GM19023 (cell line): ENCODE results near the gene LMCD1.

Experiments used
- ATAC-seq: cut with Tn5 transposase; IDR thresholded peaks from one replicate; pipeline ENCODE4 v1.9.1; 2021; ENCODE audit warnings: mild to moderate bottlenecking, moderate library complexity; ENCODE audit not compliant: unreplicated experiment

Gene LMCD1

DNA sequence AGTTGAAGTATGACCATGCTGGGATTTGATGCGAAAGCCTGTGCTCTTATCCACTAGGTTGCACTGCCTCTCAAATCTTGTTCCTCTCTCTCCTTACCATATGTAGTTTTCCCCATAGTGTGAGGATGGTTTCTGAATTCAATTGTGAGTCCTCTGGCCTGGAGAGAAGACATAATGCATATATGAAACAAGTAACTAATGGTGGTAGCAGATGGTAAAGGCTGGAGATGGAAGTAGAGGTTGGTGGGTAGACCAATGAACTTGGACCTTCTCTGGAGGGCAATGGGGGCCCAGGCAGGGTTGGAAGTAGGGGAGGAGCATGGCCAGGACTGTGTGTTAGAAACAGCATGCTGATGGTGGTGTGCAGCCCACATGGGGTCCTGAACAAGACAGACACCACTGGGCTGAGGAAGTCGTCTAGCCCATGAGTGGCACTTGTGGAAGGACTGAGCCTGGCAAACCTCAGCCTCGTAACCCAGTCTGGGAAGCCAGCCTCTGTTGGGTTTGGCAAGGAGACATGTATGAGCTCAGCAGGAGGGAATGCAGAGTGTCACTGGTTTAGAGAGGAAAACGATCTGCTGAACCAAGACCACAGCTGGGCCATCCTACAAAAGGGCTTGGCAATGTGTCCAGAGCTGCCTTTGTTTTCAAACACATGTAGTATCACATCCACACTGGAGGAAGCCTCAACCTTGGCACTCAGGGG, 18.5 kb upstream of the LMCD1 start:
- no peak for ATAC-seq

DNA sequence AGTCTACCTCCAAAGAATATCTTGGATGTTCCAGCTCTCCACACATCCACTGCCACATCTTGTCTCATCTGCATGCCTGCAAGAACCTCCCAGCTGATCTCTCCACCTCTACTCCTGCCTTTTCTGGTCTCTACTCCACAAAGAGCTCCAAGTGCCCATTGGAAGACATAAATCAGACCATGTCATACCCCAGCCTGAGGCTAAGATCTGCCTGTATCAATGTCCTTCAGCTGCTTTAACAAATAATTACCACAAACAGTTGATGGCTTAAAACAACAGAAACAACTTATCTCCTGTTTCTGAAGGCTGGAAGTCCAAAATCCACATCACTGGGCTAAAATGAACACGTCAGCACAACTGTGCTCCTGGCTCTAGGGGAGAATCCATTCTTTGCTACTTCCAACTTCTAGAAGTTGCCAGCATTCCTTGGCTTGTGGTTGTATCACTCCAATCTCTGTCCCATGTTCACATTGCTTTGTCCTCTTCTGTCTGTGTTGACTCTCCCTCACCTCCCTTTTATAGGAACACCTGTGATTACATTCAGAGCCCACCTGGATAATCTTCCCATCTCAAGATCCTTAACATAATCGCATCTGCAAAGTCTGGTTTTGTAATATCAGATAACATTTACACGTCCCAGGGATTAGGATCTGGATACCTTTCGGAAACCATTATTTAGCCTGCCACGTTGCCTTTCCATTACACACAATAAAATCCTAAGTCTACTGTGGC, 17.0 kb upstream of the LMCD1 start:
- ATAC-seq, result no peak

- no peak for ATAC-seq
Observed at GRCh38 chr3:8485141-8485870, 16.3 kb upstream of the LMCD1 start.

DNA sequence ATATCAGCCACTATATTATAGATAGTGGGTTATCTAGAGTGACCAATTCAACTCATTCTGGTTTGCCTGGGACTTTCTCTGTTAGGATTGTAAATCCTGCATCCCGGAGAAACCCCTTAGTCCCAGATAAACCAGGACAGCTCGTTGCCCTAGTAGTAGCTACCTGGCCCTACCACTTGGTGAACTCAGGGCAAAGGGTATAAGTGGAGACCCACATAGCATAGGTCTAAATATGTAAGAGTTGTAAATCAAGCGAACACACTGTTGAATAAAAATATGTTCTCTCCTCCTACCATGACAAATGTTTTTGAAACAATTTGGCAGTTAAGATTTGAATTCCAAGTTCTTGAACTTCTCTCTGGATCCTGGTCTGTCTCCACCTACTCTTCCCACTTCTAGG, 15.7 kb upstream of the LMCD1 start:
- no peak for ATAC-seq

GRCh38 chr3:8486434-8486833, 15.2 kb upstream of the LMCD1 start:
- ATAC-seq, result no peak

DNA sequence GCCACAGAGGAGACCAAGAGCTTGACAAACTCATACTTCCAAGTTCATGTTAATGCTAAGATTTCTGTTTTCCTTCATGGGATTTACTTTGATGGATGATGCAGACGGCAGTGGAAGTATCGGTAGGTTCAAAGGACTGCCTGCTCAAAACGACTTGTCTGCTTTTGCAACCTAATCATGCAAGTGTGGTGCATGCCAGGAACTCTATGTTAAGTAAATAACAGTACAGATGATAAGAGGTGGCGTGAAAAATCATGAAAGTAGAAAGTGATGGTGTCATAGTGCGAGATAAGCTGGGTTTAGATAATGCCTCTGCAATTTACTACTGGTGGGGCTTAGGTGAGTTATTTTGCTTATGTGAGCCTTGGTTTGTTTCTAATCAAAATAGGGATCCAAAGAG, 14.7 kb upstream of the LMCD1 start:
- ATAC-seq, result no peak

DNA sequence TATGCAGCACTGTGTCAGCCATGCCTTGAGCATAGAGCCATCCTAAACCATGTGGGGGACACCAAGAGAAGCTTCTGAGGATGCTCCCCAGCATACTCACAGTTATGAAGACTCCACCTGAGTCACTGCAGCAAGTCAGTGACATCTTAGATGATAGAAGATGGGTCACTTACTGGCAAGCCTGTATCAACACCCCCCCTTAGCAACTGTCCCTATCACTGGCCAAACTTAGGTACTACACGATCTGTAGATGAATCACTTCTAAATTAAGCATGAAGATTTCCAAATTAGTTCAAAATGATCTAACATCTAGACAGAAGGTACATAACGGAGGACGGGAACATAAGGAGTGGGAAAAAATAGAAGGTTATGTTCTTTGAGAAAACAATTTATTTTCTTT, 13.2 kb upstream of the LMCD1 start:
- ATAC-seq, result no peak

DNA sequence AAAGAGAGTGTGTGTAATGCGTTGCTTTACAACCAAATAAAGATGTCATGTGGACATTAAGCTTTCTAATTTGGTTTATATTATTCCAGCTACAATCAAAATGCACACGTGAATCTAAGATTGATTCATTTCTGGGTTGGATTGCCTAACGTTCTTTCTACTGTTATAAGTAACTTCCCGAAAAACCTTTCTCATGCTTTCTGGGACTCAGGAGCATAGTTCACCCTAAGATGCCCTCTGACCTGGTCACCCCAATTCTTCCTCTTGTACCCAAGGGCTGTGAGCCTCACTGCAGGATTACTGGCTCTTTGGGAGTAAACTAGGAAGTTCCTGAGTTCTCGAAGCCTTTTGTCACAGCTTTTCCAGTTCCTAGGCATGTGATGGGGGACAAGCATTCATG, 12.7 kb upstream of the LMCD1 start:
- ATAC-seq, result no peak

GRCh38 chr3:8489278-8489792, 12.3 kb upstream of the LMCD1 start:
- ATAC-seq, result no peak

DNA sequence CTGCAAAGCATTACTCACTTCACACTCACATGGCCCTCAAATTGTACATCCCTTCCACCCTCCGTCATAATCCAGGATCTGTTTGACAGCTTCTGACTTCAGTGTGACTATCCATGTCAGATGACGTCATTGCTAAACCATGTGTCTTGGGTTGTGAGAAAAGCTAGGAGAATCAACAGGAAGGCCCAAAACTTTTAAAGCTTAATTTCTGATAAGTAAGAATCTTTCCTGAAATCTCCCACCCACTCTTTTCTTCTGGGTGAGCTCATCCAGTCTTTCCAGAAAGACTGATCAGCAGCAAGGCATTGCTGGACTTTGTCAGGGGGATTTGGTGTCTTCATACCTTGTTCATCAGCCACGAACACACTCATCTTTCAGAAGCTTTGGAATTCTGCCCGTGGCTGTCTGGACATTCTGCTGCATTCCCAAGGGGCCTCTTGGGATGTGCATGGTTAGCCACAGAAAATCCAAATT, 11.5 kb upstream of the LMCD1 start:
- ATAC-seq, result no peak

GRCh38 chr3:8491271-8492144, 10.1 kb upstream of the LMCD1 start:
- ATAC-seq, result no peak

GRCh38 chr3:8492744-8493511, 8.7 kb upstream of the LMCD1 start:
- no peak for ATAC-seq

DNA sequence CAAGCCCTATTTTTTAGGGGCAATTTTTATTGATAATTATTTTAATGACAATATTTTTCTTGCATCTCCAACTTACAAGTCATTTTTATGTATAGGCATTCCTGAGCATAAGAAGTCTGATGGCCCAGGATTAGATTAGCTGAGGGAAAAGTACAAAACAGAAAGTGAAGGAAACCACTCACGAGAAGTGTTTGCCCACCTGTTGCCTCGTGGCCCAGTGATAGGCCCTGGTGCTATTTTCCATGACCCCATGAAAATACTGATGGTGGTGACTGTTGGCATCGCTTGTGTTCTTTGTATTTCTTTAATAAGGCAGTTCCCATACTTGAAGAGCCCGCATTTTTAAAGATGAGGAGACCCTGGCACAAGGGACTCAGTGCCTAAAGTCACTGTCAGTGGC, 7.9 kb upstream of the LMCD1 start:
- no peak for ATAC-seq

- no peak for ATAC-seq
Observed at GRCh38 chr3:8494327-8494726, 7.3 kb upstream of the LMCD1 start.

GRCh38 chr3:8497582-8497981, 4.0 kb upstream of the LMCD1 start:
- ATAC-seq, result no peak

GRCh38 chr3:8499181-8499611, 2.4 kb upstream of the LMCD1 start:
- ATAC-seq, result no peak

DNA sequence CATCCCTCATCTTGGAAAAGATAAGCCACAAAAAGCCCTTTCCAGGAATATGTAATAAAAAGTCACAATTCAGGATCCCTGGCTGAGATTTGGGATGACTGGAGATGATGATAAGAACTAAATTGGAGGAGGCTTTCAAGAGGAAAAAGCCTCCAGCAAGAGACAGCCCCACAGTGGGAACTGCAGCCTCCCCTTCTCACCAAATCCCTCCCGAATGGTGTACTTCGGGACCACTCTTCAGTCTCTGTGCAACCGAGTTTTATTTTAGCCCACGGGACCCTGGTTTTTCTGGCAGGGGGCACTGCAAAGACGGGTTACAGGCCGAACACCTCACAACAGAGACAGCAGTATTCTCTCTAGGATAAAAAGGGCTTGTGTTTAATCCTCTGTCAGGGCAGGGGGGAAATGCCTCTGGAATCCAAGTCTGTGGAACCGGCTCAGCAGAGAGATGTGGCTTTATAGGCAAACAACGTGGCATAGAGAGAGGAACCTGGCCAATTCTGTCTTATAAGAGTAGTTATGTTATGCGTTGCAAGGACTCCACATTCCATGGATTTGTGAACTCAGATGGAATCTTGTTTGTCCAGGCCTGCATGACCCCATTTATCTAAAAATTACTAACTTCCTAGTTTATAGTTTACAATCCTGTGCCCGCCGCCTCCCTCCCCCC, 1.2 kb upstream of the LMCD1 start:
- ATAC-seq, result no peak

DNA sequence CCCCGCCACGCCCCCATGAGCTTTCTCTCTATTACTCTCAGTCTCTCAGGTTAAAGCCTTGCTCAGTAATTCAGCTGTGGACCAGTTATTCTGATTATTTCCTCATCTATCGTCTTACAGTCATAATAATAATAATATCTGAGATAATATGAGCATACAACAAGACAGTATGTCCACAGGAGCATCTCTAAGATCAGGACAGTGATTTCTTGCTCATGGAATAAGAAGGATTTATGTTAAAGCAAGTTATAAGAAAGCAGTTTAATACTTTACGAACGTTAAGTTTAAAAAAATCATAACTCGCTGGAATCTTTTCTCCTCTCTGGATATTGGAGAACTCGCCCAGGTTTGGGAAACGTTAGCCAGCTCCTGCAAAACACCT, 643 bp upstream of the LMCD1 start:
- ATAC-seq, result no peak

GRCh38 chr3:8503461-8503860, 1.8 kb downstream of the LMCD1 start:
- no peak for ATAC-seq
